ENCODE measurements around the gene IRF2.
"Not testable (repeated sequence)": the region's sequence is repeated elsewhere in the genome, so short reads cannot be mapped to it uniquely, and the experiment has no call there.

Gene IRF2

GRCh38 chr4:184346682-184347081 lies 127.7 kb downstream of the IRF2 start:
- DNase-seq (ENCODE audit: low spot score), result no peak

- not testable (repeated sequence) for DNase-seq (ENCODE audit: low spot score)
Measured at GRCh38 chr4:184346273-184346672, 128.1 kb downstream of the IRF2 start.

GRCh38 chr4:184345573-184345922 lies 128.8 kb downstream of the IRF2 start:
- DNase-seq (ENCODE audit: low spot score), result no peak

- no peak for DNase-seq (ENCODE audit: low spot score)
Measured at GRCh38 chr4:184344899-184345572, 129.3 kb downstream of the IRF2 start.

GRCh38 chr4:184344435-184344834 lies 129.9 kb downstream of the IRF2 start:
- DNase-seq (ENCODE audit: low spot score), result no peak

- peak; percentile 78 for DNase-seq (ENCODE audit: low spot score)
Measured at GRCh38 chr4:184343502-184344177, 130.7 kb downstream of the IRF2 start.

- DNase-seq (ENCODE audit: low spot score), result not testable (repeated sequence)
Measured at GRCh38 chr4:184342857-184343237, 131.5 kb downstream of the IRF2 start.

- no peak for DNase-seq (ENCODE audit: low spot score)
Measured at GRCh38 chr4:184342167-184342856, 132.0 kb downstream of the IRF2 start.

GRCh38 chr4:184339398-184340193 lies 134.8 kb downstream of the IRF2 start:
- not testable (repeated sequence) for DNase-seq (ENCODE audit: low spot score)

GRCh38 chr4:184337907-184338306 lies 136.4 kb downstream of the IRF2 start:
- DNase-seq (ENCODE audit: low spot score), result no peak

All from ecto neural progenitor cell (in vitro differentiated cells).